GM21526 (cell line): ENCODE measurements around the gene SBNO2.
A peak's percentile ranks its signal among the peaks of the same experiment; 100 is the strongest.

Experiments used
- ATAC-seq: cut with Tn5 transposase; IDR thresholded peaks from one replicate; pipeline ENCODE4 v1.9.1; 2021; ENCODE audit warnings: moderate library complexity; ENCODE audit not compliant: unreplicated experiment, low FRiP score

SBNO2 gene

DNA sequence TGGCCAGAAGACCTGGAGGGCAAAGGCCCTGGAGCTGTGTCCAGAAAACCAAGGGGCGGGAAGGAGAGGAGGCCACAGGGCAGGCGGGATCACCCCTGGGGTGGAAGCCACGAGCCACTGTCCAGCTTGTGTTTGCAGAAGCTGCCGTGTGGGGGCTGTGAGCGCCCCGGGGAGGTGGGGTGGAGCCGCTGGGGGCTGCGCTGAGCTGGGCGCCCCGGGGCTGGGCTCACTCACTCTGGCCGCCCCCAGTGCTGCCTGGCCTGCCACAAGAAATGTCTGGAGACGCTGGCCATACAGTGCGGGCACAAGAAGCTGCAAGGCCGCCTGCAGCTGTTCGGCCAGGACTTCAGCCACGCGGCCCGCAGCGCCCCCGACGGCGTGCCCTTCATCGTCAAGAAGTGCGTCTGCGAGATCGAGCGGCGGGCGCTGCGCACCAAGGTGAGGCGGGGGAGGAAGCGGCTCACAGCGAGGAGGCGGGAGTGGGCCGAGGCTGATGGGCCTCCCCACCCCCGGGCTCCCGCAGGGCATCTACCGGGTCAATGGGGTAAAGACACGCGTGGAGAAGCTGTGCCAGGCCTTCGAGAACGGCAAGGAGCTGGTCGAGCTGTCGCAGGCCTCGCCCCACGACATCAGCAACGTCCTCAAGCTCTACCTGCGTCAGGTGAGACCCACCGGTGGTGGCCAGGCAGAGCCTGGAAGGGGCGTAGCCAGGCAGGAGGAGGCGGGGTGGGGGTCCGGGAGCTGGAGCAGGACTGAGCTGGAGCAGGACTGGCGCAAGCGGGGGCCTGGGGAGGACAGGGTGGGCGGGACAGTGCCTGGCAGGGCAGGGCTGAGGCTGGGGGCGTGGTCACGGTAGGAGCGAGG lies 92.5 kb downstream of the SBNO2 start:
- ATAC-seq, result no peak

DNA sequence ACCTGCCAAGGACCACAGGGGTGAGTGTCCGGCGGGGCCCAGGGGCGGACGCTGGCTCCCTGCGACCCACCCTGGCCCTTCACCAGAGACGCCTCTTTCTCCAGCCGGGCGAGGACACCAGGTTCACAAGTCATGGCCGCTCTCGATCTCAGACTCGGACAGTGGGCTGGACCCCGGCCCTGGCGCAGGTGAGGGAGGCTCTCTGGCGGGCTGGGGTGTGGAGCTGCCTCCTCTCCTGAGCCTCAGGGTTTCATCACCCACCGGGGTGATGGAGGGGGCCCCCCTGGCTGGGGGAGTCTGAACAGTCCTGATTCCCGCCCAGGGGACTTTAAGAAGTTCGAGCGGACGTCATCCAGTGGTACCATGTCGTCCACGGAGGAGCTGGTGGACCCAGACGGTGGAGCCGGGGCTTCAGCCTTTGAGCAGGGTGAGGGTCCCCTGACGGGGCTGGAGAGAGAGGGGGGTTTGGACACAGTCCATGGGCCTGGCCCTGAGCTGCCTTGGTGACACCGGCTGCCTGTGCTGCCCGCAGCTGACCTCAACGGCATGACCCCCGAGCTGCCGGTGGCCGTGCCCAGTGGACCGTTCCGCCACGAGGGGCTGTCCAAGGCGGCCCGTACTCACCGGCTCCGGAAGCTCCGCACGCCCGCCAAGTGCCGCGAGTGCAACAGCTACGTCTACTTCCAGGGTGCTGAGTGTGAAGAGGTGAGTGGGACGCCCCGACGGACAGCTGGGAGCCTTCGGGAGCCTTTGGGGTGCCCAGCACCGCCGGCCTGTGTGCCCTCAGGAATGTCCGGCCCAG lies 93.5 kb downstream of the SBNO2 start:
- ATAC-seq, result no peak

DNA sequence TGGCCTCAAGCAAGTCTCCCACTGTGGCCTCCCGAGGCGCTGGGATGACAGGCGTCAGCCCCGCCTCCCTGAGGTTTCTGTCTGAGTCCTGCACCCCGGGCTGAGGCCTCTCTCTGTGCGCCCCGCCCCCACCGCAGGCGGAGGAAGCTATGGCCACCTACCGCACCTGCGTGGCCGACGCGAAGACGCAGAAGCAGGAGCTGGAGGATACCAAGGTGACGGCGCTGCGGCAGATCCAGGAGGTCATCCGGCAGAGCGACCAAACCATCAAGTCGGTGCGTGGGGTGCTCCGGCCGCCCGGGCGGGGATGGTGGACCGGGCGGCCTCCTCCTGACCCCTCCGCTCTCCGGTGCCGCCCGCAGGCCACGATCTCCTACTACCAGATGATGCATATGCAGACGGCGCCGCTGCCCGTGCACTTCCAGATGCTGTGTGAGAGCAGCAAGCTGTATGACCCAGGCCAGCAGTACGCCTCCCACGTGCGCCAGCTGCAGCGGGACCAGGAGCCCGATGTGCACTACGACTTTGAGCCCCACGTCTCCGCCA lies 94.4 kb downstream of the SBNO2 start:
- ATAC-seq, result no peak

DNA sequence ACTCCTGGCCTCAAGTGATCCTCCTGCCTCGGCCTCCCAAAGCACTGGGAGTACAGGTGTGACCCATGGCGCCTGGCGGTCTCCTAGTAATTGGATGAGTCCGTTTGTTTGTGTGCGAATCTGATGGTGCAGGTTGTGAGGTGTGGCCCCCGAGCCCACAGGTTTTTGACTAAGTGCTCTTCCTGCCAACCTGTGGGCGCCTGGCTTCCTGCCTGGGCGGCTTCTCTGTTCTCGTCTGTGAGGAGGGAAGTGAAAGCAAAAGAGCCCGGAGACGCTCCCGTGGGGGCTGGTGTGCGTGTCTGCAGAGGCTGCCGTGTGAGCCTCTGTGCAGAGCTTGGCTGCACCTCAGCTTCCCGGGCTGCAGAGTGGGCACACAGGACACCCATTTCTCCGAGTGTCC lies 97.1 kb downstream of the SBNO2 start:
- ATAC-seq, result peak; percentile 49

DNA sequence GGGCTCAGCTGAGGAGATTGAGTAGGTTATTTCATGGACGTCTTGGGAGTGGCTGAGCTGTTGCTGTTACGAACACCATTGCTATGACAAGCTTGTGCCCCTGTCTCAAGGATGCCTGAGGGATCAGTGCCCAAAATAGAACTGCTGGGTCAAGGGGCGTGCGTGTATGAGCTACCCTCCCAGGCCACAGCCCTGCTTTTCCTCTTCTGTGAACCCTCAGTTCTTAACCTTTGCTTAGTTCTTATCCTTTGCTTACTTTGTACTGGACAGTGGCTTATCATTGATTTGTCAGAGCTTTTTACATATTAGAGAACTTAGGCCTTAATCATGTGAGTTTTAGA lies 98.1 kb downstream of the SBNO2 start:
- no peak for ATAC-seq

DNA sequence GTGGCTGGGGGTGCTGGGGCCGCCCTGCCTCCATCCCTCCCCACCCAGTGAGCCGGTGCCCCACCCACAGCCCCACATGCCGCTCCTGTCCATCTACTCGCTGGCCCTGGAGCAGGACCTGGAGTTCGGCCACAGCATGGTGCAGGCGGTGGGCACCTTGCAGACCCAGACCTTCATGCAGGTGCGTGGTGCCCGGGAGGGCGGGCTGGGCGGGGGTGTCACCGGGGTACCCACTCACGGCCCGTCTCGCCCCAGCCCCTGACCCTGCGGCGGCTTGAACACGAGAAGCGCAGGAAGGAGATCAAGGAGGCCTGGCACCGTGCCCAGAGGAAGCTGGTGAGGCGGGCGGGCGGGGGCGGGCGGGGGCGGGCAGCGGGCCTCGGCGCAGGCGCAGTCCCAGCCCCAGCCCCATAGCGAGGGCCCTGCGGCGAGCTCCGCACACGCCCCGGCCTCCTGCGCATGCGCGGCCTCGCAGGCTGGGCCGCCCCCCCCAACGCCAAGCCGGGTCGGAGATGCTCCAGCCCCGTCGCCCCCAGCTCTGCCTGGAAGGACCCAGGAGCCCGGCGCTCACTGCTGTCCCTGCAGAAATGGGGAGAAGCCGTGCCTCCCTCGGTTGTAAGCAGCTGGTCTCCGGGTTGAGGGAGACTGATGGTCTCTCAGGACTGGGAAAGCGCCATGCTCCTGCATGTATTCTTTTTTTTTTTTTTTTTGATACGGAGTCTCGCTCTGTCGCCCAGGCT lies 99.4 kb downstream of the SBNO2 start:
- no peak for ATAC-seq

DNA sequence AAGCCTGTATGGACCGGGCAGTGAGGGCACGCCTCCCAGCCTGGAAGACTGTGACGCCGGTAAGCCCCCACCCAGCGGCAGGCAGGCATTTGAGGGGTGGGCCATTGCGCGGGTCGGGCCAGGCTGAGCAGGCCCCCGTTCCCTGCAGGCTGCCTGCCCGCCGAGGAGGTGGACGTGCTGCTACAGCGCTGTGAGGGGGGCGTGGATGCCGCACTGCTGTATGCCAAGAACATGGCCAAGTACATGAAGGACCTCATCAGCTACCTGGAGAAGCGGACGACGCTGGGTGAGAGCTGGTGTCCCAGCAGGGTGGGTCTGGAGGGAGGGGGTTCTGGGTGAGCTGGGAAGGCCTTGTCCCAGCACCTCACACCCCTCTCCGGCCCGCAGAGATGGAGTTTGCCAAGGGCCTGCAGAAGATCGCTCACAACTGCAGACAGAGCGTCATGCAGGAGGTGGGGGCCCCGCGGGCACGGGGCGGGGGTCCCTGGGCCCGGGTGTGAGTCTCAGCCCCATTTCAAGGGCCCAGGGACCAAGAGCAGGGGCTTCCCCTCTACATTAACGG lies 100.0 kb downstream of the SBNO2 start:
- ATAC-seq, result no peak

DNA sequence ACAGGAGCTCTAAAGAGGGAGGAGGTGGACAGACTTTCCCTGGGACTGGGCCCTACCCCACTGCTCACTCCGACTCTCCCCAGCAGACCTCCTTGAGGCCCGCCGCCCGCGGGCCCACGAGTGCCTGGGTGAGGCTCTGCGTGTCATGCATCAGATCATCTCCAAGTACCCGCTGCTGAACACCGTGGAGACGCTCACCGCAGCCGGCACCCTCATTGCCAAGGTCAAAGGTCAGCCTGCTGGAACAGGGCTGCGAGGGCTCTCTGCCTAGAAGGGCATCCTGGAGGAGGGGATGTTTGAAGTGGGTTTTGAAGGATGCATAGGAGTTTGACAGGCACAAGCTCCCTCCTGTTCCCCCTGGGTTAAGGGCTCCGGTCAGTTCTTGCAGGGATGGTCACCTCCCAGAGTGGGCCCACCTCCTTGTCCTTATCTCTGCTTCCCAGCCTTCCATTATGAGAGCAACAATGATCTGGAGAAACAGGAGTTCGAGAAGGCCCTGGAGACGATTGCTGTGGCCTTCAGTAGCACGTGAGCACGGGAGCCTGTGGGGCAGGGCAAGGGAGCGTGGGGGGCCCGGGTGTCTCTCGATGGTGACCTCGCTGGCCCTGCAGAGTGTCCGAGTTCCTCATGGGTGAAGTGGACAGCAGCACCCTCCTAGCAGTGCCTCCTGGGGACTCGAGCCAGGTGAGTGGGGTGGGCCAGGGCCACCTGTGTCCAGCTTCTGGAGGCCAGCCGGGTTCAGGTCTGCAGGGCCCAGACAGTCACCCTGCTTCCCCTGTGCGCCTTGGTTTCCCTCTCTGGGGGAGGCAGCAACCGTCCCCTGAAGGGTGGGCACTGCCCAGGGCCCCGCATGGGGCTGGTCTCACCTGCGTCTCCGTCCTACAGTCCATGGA lies 100.8 kb downstream of the SBNO2 start:
- ATAC-seq, result no peak

DNA sequence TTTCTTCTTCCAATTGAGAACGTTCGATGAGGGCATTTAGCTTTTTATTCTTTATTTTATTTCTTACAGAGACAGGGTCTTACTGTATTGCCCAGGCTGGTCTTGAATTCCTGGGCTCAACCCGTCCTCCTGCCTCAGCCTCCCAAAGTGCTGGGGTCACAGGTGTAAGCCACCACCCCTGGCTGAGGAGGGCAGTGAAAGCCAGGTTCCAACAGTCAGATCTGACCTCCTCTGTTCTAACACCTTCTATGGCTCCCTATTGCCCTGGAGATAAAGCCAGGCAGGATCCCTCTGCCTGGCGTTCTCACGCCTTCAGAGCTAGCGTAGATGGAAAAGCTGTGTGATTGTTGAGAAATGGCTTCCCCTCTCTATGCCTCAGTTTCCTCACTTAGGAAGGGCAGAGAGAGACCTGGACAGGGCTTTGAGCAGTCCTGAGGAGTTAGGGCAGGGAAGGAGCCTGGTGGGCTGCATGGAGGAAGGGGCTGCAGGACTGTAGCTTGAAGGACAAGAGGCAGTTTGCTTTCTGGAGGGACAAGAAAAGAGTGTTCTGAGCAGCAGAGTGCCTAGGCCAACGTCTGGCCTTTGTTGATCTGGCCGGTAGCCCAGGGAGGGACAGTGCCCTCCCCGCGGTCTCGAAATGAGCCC lies 101.6 kb downstream of the SBNO2 start:
- no peak for ATAC-seq

DNA sequence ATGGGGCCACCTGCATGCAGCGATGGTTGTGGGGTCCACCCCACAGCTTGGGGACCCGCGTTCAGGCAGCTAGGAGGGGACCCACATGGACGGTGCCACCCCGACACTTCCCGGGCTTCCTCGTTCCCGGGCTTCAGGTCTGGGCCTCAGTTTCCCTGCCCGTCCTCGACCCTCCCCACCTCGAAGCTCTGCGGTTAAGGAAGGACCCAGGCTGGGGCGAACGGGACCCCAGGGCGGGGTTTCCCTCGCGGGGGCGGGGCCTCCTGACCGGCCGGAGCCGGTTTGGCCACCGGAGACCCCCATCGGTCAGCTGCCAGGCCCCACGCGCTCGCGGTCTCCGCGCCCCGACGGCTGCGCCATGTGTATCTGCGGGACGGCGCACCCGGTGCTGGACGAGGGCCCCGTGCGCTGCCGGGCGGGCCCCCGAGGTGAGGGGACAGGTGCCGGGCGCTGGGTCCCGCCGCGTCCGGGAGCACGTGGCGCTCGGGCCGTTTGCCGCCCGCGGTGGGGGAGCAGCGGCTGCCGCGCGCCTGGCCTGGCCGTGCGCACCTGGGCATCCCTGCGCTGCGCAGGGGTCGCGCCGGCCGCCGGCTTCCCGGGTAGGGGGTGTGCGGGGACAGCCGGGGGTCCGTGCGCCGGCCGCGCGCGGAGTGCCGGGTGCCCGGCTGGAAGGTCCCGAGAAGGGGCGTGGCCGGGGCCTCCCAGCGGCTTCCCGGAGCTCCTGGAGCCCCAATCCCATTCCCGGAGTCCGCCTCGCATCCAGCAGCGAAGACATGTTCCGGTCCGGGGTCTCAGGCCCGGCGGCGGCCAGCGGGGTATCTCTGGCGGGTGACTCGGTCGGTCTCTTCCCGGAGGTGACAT lies 102.9 kb downstream of the SBNO2 start:
- no peak for ATAC-seq

DNA sequence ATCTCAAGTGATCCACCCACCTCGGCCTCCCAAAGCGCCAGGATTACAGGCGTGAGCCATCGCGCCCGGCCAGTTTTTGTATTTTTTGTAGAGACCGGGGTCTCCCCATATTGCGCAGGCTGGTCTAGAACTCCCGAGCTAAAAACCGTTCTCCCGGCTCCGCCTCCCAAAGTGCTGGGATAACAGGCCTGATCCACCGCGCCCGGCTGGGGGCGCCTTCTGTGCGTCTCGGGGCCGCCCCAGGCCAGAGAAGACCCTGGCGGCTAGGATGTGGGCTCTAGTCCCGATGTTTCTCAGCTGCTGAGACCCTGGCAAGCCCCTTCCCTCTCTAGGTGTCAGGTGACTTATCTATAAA lies 103.5 kb downstream of the SBNO2 start:
- no peak for ATAC-seq

DNA sequence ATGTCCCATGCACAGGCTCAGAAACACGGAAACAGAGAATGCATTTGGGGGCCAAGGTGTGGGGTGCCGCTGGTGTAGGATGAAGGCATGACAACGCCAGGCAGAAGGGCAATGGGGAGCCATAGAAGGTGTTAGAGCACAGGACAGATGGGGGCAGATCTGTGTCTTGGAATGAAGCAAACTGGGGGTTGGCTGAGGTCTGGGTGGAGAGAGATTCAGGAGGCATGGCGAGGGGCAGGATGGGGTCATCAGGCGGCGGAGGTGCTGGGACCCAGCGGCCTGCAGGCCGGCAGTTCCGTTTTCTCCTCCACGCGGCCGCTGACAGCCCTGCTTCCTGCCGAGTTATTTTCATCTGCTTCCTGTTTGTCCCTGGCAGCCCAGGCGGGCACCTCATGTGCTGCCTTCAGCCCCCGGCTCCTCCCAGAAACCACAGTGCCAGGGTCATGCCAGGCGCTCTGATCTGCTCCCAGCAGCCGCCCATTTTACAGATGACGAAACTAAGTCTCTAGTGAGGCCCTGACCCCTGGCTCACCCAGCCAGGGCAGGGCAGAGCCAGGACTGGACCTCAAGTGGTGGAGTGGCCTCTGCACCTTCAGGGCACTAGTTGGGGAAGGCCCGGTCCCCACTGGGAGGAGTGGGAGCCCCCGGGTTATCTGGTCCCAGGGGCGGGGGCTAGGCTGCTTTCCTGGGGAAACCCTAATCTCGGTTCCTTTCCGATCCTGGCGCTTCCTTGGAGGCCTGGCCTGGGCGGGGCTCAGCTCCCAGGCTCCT lies 104.9 kb downstream of the SBNO2 start:
- no peak for ATAC-seq

DNA sequence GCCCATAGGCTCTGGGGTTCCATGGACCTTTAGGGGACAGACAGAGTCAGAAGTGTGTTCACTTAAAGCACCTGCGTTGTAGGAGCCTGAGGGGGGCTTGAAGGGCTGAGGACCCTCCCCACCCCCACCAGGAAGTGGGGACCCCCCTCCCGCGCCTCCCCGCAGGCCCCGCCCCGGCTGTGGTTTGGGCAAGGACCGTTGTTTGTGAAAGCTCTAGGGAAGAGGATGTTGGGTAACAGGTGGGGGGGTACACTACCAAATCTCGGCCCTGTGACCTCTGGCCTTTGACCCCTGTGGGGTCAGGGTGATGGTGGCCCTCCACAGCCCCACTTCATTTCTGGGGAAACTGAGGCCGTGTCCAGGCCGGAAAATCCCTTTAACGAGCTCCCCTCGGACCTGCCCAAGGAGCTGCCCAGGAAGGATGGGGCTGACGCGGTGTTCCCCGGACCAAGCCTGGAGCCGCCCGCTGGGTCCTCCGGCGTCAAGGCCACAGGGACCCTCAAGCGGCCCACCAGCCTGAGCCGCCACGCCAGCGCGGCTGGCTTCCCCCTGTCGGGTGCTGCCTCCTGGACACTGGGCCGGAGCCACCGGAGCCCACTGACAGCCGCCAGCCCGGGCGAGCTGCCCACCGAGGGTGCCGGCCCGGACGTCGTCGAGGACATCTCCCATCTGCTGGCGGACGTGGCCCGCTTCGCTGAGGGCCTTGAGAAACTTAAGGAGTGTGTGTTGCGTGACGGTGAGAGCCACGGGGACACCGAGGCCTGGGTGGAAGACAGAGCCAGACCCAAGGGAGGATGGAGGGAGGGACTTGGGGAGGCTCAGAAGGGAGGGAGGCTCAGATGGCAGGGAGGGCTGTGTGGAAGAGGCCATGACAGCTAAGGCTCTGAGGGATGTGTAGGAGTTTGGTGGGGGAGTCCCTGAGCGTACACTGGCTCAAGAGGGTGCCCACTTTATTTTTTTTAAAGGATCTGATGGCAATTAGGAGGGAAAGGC lies 105.8 kb downstream of the SBNO2 start:
- no peak for ATAC-seq

DNA sequence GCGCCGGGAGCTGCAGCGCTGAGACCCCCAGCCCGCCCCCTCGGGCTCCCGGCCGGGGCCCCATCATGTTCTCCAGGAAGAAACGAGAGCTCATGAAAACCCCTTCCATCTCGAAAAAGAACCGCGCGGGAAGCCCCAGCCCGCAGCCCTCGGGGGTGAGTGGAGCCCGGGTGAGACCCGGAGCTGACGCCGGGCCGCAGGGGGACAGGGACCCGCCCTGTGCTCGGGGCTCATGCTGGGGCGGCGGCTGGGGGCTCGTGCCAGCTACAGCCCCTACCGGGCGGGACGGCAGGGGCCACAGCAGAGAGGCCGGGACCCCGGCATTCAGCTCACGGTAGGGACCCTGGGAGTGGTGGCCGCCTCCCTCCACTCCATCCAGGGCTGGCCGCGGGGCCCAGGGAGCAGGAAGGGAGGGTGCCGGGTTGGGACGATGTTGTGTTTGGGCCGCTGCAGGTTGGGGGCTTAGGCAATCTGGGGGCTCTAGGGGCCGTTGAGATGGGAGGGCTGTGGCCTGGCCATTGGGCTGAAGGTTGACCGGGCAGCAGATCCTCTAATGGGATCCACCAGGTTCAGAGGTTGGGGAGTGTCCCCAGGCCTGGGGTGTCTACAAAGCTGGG lies 106.6 kb downstream of the SBNO2 start:
- no peak for ATAC-seq

DNA sequence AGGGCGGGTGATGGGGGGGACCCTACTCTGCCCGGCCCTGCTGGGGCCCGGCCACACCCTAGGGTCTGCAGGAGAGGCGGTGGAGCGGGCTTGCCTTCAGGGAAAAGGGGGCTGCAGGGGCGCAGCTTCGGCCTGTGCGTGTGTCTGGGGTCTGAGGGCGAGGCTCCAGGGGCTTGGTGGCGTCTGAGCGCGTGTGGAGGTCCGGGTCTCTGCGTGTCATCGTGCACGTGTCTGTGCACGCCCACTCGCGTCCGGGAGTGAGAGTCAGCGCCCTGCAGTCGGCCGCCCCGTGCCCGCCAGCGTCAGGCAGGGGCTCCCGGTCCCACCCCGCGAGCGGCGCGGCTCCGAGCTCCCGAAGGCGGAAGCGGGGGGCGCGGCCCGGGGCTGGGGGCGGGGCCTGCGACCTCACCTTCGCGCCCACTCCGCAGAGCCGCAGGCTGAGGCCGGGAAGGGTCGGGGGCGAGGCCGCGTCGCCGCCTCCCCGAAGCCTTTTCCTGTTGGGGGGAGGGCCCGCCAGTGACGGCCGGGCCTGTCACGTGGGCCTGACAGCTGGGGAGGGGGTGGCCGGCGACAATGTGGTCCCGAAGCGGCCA lies 107.2 kb downstream of the SBNO2 start, which contains the start of gene ARHGAP45:
TSS of gene ARHGAP45 (plus strand) at position 420 of the 593 bp plus-strand sequence. CDS start 239 bp downstream, outside the sequence.
- no peak for ATAC-seq
